ENCODE data around the gene SLC17A1. TPM values are rescaled to one million over a fixed set of nuclear protein-coding genes. Genes with fewer than 3 reads are reported as not detected.

The SLC17A1 gene
- total RNA-seq, 1 donor from 2014 or later: not detected

Other genes starting within 250 kb of the SLC17A1 start
- gene SCGN, start 179.8 kb downstream of the SLC17A1 start, total RNA-seq: not detected
- not detected for gene SLC17A4, start 77.3 kb downstream of the SLC17A1 start, total RNA-seq
- gene SLC17A3, start 42.2 kb upstream of the SLC17A1 start, total RNA-seq: not detected
- gene SLC17A2, start 98.6 kb upstream of the SLC17A1 start, total RNA-seq: not detected
- 2.5 TPM for gene TRIM38, start 130.8 kb upstream of the SLC17A1 start, total RNA-seq

Data from cardiac septum (tissue), 1 donor.